A549 treated with DMSO at 1 μM for 4 hours (cell line): ENCODE measurements around the gene UQCR10. TPM values are rescaled to one million over a fixed set of nuclear protein-coding genes. Genes with fewer than 3 reads are reported as not detected.

Source experiments
- total RNA-seq: library from RNA; stranded (reverse); fragments of 200-300 nt; extraction: Qiagen RNA extraction; gene quantifications from 5 replicates; pipeline ENCODE4 v1.2.3, GENCODE V29; 2022; ENCODE audit warnings: low read depth

The UQCR10 gene
- total RNA-seq = 107 to 128 TPM (median 117 TPM) in 5 replicates

DNA sequence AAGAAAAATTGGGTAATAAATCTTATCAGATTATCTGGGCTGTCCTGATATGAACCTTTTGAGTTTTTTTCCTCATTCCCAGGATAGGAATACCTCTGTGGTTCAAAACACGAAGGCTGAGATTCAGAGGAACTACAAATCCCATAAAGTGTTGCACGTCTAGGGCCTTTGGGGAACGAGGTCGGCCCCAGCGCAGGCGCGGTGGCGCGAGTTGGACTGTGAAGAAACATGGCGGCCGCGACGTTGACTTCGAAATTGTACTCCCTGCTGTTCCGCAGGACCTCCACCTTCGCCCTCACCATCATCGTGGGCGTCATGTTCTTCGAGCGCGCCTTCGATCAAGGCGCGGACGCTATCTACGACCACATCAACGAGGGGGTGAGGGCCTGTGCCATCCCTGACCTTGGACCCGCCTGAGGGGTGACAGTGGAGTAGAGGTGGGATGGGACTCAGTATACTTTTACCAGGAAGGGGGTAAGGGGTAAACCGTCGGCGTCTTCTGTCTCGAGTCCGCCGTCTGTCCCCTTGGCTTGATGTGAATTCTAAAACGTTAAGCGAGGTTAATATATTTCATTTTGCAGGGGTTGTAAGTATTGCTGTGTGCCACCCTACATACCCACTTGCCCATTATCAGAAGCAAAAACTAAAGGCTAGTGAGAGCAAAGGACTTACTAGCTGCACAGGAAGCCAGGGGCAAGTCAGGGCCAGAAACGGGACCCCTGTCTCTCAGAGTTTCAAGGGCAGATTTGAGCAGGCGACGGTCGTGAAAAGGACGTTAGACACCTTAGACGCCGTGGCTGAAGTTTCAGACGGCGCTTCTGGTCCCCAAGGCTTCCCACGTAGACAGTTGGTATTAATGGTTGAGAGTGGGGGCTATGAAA lies at the start of gene UQCR10:
UQCR10 (plus strand) TSS at position 199 of the 881 bp plus-strand sequence; CDS start at position 229, 30 bp downstream.

GRCh38 chr22:29719899-29720645 lies 47.1 kb upstream of the UQCR10 start, which contains the start of gene CABP7:
Gene CABP7, plus strand, starts transcription at chr22:29720003. Its CDS starts 422 bp downstream, at chr22:29720425.

DNA sequence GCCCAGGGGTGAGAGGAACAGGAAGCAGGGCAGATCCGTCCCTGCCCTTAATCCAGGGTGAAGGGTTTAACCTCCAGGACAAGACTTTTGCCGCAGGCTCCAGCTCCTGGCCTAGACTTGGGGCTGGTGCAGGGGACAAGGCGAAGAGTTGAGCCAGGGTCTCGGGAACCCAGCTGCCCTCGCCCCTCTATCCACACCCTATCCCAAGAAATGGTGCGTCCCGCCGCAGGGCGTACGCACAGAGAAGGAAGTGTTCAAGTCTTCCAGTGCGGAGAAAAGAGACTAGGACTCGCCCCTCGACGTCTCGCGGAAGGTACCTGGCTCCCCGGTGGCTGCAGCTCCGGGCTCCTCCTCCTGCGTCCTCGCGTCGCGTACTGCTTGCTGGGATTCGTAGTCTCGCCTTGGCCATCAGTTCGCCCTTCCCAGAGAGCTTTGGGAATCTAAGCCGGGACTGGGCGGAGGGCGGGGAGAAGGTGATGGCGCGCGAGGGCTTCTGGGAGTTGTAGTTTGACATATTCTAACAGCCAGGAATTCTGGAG lies 468 bp upstream of the UQCR10 start, which contains the start of gene ZMAT5:
ZMAT5 (minus strand) TSS at position 376 of the 539 bp plus-strand sequence. CDS start 18,463 bp downstream, outside the sequence.

Other genes starting within 250 kb of the UQCR10 start
- gene THOC5, start 213.6 kb upstream of the UQCR10 start, total RNA-seq = 27.1 to 31.7 TPM (median 29.7 TPM) in 5 replicates
- 57.4 to 67.7 TPM (median 63.4 TPM) in 5 replicates for gene NIPSNAP1, start 186.3 kb upstream of the UQCR10 start, total RNA-seq
- 14.6 to 17.3 TPM (median 16.8 TPM) in 5 replicates for gene NF2, start 163.7 kb upstream of the UQCR10 start, total RNA-seq
- gene CABP7, start 47.4 kb upstream of the UQCR10 start, total RNA-seq = 0.07 to 0.23 TPM (median 0.13 TPM) in 5 replicates
- gene ZMAT5, start 362 bp upstream of the UQCR10 start, total RNA-seq = 14.1 to 20.6 TPM (median 20.0 TPM) in 5 replicates
- 23.4 to 32.8 TPM (median 29.2 TPM) in 5 replicates for gene ASCC2, start 70.9 kb downstream of the UQCR10 start, total RNA-seq
- gene MTMR3, start 115.8 kb downstream of the UQCR10 start, total RNA-seq = 8.6 to 10.6 TPM (median 9.8 TPM) in 5 replicates